K562 (cell line): Measurements from ENCODE around the gene KDM2B. TPM values are rescaled to one million over a fixed set of nuclear protein-coding genes. Genes with fewer than 3 reads are reported as not detected.
A peak's percentile ranks its signal among the peaks of the same experiment; 100 is the strongest.

Source experiments
- ATAC-seq: fragments of 200-7000 bp; cut with Tn5 transposase; 3 replicates; pipeline ENCODE4 v1.9.1; 2020; ENCODE audit warnings: moderate library complexity
- BruUV-seq: library from RNA; stranded (reverse); fragments of 400-500 nt; replicated peaks from 2 replicates; lab custom pipeline; 2021; lab: Mats Ljungman, UMichigan
- CTCF ChIA-PET: fragments of 300-600 bp; formaldehyde crosslinking; extraction: SDS; loops from one replicate; lab custom pipeline; 2021; ENCODE audit warnings: low intra/inter-chr PET ratio; lab: Yijun Ruan, JAX
- POLR2A ChIA-PET: fragments of 300-600, 350-650 bp; sonication (Branson Sonifier 250); formaldehyde crosslinking; extraction: SDS; loops from one replicate; lab custom pipeline; 2021; ENCODE audit warnings: antibody characterized with exemption, inconsistent platforms; lab: Yijun Ruan, JAX
- DNase-seq, 4 experiments: peaks; one replicate each; pipeline versions ENCODE4 v3.0.0 to v3.0.0-alpha.2; 2011 to 2018; ENCODE audit warnings: low spot score in 3 of 4, mixed read lengths in 3 of 4; ENCODE audit errors: extremely low read depth in 1 of 4
- FAIRE-seq: peaks from 2 replicates; lab custom pipeline; 2011; peaks lifted over from hg19 to GRCh38; lab: Jason Lieb, UNC
- H2AFZ ChIP-seq: 2 replicates; pipeline ENCODE4 v1.6.0; 2011; ENCODE audit warnings: low read depth, low read length, control low read depth, inconsistent platforms
- H3K27ac ChIP-seq: fragments of 200-600 bp; 3 replicates; pipeline ENCODE4 v1.8.0; 2011; ENCODE audit warnings: low read depth, mild to moderate bottlenecking, control low read depth, inconsistent platforms, low read length, moderate library complexity, mixed read lengths; ENCODE audit errors: extremely low read depth
- H3K27me3 ChIP-seq, 2 experiments: fragments of 300-600 bp in 1 of 2; 2 replicates in 1 of 2; 3 replicates in 1 of 2; pipeline versions ENCODE4 v1.6.0 to v1.8.0; 2011; ENCODE audit warnings: inconsistent platforms in 2 of 2, low read length in 2 of 2, mild to moderate bottlenecking in 1 of 2, mixed read lengths in 1 of 2, moderate library complexity in 1 of 2; ENCODE audit not compliant: control insufficient read depth in 2 of 2, insufficient read depth in 2 of 2
- H3K36me3 ChIP-seq: fragments of 300-600 bp; 3 replicates; pipeline ENCODE4 v1.8.0; 2011; ENCODE audit warnings: mild to moderate bottlenecking, low read length, inconsistent platforms; ENCODE audit not compliant: control insufficient read depth, insufficient read depth
- H3K4me1 ChIP-seq, 2 experiments: fragments of 200-600 bp in 1 of 2; replicated peaks in 1 of 2; 2 replicates in 1 of 2; 3 replicates in 1 of 2; pipeline versions ENCODE4 v1.5.1 to v1.8.0; 2011; ENCODE audit warnings: inconsistent platforms in 2 of 2, low read length in 2 of 2, mild to moderate bottlenecking in 1 of 2, mixed read lengths in 1 of 2, moderate library complexity in 1 of 2; ENCODE audit not compliant: control insufficient read depth in 2 of 2, insufficient read depth in 2 of 2
- H3K4me2 ChIP-seq: 2 replicates; pipeline ENCODE4 v1.6.1; 2011; ENCODE audit warnings: low read length, control low read depth, inconsistent platforms, mixed read lengths; ENCODE audit not compliant: insufficient read depth
- H3K4me3 ChIP-seq: fragments of 200-600 bp; sonication (generic), shearing (Covaris generic); 2 replicates; pipeline ENCODE4 v1.5.1; 2016; ENCODE audit warnings: control low read depth, inconsistent platforms
- H3K79me2 ChIP-seq: fragments of 200-600 bp; 3 replicates; pipeline ENCODE4 v1.8.0; 2011; ENCODE audit warnings: low read length, inconsistent platforms; ENCODE audit not compliant: control insufficient read depth, insufficient read depth
- H3K9ac ChIP-seq, 2 experiments: 2 replicates each; pipeline versions ENCODE4 v1.6.0 to v1.6.1; 2011; ENCODE audit warnings: low read depth in 2 of 2, low read length in 2 of 2, control low read depth in 1 of 2, inconsistent platforms in 1 of 2, mild to moderate bottlenecking in 1 of 2, mixed read lengths in 1 of 2; ENCODE audit not compliant: insufficient read depth in 1 of 2
- H3K9me1 ChIP-seq: one replicate; pipeline ENCODE4 v1.6.0; 2011; ENCODE audit warnings: inconsistent platforms, mild to moderate bottlenecking, low read length, moderate library complexity; ENCODE audit not compliant: control insufficient read depth, insufficient read depth
- H3K9me3 ChIP-seq: replicated peaks from 2 replicates; pipeline ENCODE4 v1.5.1; 2011; ENCODE audit warnings: low read depth, low read length, inconsistent platforms; ENCODE audit not compliant: control insufficient read depth, insufficient read depth
- H4K20me1 ChIP-seq: replicated peaks from 2 replicates; pipeline ENCODE4 v1.6.1; 2011; ENCODE audit warnings: low read length, inconsistent platforms, mixed read lengths; ENCODE audit not compliant: control insufficient read depth, insufficient read depth
- BRD9 ChIP-seq: fragments of 450-650 bp; IDR thresholded peaks from 2 replicates; pipeline ENCODE4 v1.6.1; 2018; ENCODE audit warnings: low read depth; ENCODE audit not compliant: partially characterized antibody
- DNMT1 ChIP-seq: fragments of 450-650 bp; IDR thresholded peaks from 2 replicates; pipeline ENCODE4 v1.6.1; 2016; ENCODE audit warnings: antibody characterized with exemption, mild to moderate bottlenecking
- E2F3 ChIP-seq: fragments of 250-450 bp; sonication (Bioruptor Pico); IDR thresholded peaks from 2 replicates; pipeline ENCODE4 v1.4.0; 2020; ENCODE audit warnings: mild to moderate bottlenecking
- FUS ChIP-seq: fragments of 200-400 bp; formaldehyde crosslinking; optimal IDR thresholded peaks from 2 replicates; pipeline ENCODE3; 2017; ENCODE audit warnings: low read depth, low read length
- HBP1 ChIP-seq: fragments of 450-650 bp; formaldehyde crosslinking; IDR thresholded peaks from 2 replicates; pipeline ENCODE4 v1.4.0; 2022; ENCODE audit warnings: missing genetic modification characterization
- IRF9 ChIP-seq: fragments of 450-650 bp; IDR thresholded peaks from 2 replicates; pipeline ENCODE4 v1.6.1; 2016; ENCODE audit warnings: missing biosample characterization, missing genetic modification characterization
- KLF6 ChIP-seq: fragments of 250-450 bp; sonication (Bioruptor Pico); IDR thresholded peaks from 2 replicates; pipeline ENCODE4 v1.4.0; 2020; ENCODE audit warnings: mild to moderate bottlenecking, moderate library complexity, borderline replicate concordance
- NFYB ChIP-seq: IDR thresholded peaks from 2 replicates; pipeline ENCODE4 v1.6.1; 2011; ENCODE audit warnings: mild to moderate bottlenecking, moderate library complexity; ENCODE audit not compliant: insufficient read length; ENCODE audit errors: extremely low read depth
- TRIM25 ChIP-seq: fragments of 450-650 bp; IDR thresholded peaks from 2 replicates; pipeline ENCODE4 v1.7.0; 2016; ENCODE audit warnings: borderline replicate concordance
- ZNF316 ChIP-seq: fragments of 450-650 bp; IDR thresholded peaks from 2 replicates; pipeline ENCODE4 v1.6.1; 2016
- WGBS: fragments of 100-300 bp; shearing (Covaris generic); methylation state at CpG from one replicate; pipeline ENCODE4 v1.1.6; 2016; ENCODE audit warnings: low coverage, mixed read lengths; ENCODE audit not compliant: insufficient coverage; ENCODE audit errors: missing lambda C conversion rate; 5-methylcytosine and 5-hydroxymethylcytosine counted together
- in situ Hi-C: fragments of 300-500 bp; cut with MboI; formaldehyde crosslinking; loops from 4 replicates; pipeline ENCODE4 v1.15.0; 2018; ENCODE audit warnings: inconsistent platforms, mixed read lengths
- intact Hi-C: fragments of 100-400 bp; cut with micrococcal nuclease; formaldehyde crosslinking; loops from 2 replicates; pipeline ENCODE4 v1.14.2; 2022
- polyA plus RNA-seq, 8 experiments: library from polyadenylated mRNA; depleted of rRNA in 4 of 8; stranded (reverse) in 5 of 8; unstranded in 3 of 8; fragments of >200 nt; fragmentation: Nextera tagmentation in 2 of 8; fragmentation: Illumina TruSeq in 1 of 8; extraction: Ambion mirVana in 2 of 8; extraction: Trizol in 1 of 8; gene quantifications; 2 replicates each; pipeline versions ENCODE4 v1.2.1 to v1.2.3, GENCODE V29; 2011 to 2014; ENCODE audit warnings: inconsistent platforms in 1 of 8, missing spikeins in 1 of 8
- total RNA-seq, 7 experiments: library from RNA; depleted of rRNA in 6 of 7; stranded (reverse); fragments of >200 nt in 6 of 7; fragmentation: Illumina TruSeq in 2 of 7; extraction: Trizol in 2 of 7; gene quantifications; 2 replicates each; pipeline versions ENCODE4 v1.2.1 to v1.2.3, GENCODE V29; 2011 to 2021; ENCODE audit warnings: low replicate concordance in 1 of 7

The KDM2B gene
- total and polyA plus RNA-seq, 9 of the 15 experiments (the other 6 are each of a cell fraction or from before 2014, with no cell fraction given), result 7.4 to 50.5 (median 22.5) TPM

GRCh38 chr12:121446750-121447149, 134.1 kb downstream of the KDM2B start:
- H3K27me3 ChIP-seq, result no peaks in the 10 kb centered on the region
- TF ChIP-seq IRF9 (tag), result no peak
- no peak for TF ChIP-seq TRIM25
- TF ChIP-seq KLF6 (CRISPR knock-in tag), result no peak
- no peak for TF ChIP-seq FUS
- TF ChIP-seq DNMT1, result no peak
- TF ChIP-seq BRD9, result no peak
- no peak for TF ChIP-seq NFYB
- TF ChIP-seq ZNF316, result no peak
- no peak for TF ChIP-seq HBP1 (CRISPR knock-in tag)
- no peak for TF ChIP-seq E2F3
- H3K9me1 ChIP-seq, result no peaks in the 10 kb centered on the region
- ATAC-seq (no peak), FAIRE-seq (peak; percentile 46), DNase-seq (no peak)
- no peaks in the 10 kb centered on the region for H3K9me3 ChIP-seq
- intact Hi-C loops, result no loop called here
- 90% methylated on average over 3 of the region's 3 CpGs for WGBS
- H3K36me3 ChIP-seq, result peaks cover 67% of the 10 kb centered on the region; the same call in 2 of the 3 replicates
- H3K4me1 ChIP-seq, result peaks cover 0 to 21% of the 10 kb centered on the region in 2 experiments; a peak in 3 of 5 replicates
- BruUV-seq, result no TSS peak
- H3K27ac ChIP-seq, result no peak overlapping the region
- 0 out of 2 replicates have a peak, but pooled peaks cover 6% of the 10 kb centered on the region for H4K20me1 ChIP-seq
- H3K79me2 ChIP-seq, result peaks cover 3% of the 10 kb centered on the region; the same call in 1 of the 3 replicates
- no peak overlapping the region for H3K4me3 ChIP-seq
- in situ Hi-C loops, result no loop called here
- H2AFZ ChIP-seq, result no peak overlapping the region
- H3K9ac ChIP-seq, result no peak overlapping the region
- ChIA-PET POLR2A (interaction anchor here (0.7 to 1.0 kb wide), 5 partner anchors 8 to 109 kb away, joined by 3 to 4 read pairs (median 3); no protein-coding TSS in a partner anchor), CTCF (no interaction called here)
- H3K4me2 ChIP-seq, result no peak overlapping the region
